ENCODE results near the gene CLIP3. TPM values are rescaled to one million over a fixed set of nuclear protein-coding genes. Genes with fewer than 3 reads are reported as not detected.

The CLIP3 gene
- total and polyA plus RNA-seq, 2 experiments from 2014 or later: 15.1 to 19.1 TPM

GRCh38 chr19:36046443-36047050 is 13.9 kb upstream of the CLIP3 start:
- no peak for TF ChIP-seq CTCF (conservative IDR thresholded peaks at IDR 0.05; ENCODE audit: low read depth in 2 of 2)
- no peak for TF ChIP-seq JUNB (IDR thresholded peaks at IDR 0.05; ENCODE audit: unreplicated experiment)
- TF ChIP-seq POLR2AphosphoS5 (IDR thresholded peaks at IDR 0.05; ENCODE audit: low read depth): no peak
- TF ChIP-seq NANOG (IDR thresholded peaks at IDR 0.05; ENCODE audit: borderline replicate concordance): no peak
- no peak for TF ChIP-seq ZNF331 (CRISPR knock-in tag; IDR thresholded peaks at IDR 0.05; ENCODE audit: low read depth)
- no peak for TF ChIP-seq ZNF462 (CRISPR knock-in tag; IDR thresholded peaks at IDR 0.05)
- TF ChIP-seq STAT1 (IDR thresholded peaks at IDR 0.05; ENCODE audit: unreplicated experiment): no peak
- no peak for TF ChIP-seq REST (IDR thresholded peaks at IDR 0.05; ENCODE audit: unreplicated experiment)
- TF ChIP-seq EZH2phosphoT487 (IDR thresholded peaks at IDR 0.05; ENCODE audit: unreplicated experiment): no peak
- TF ChIP-seq CREB1 (CRISPR knock-in tag; IDR thresholded peaks at IDR 0.05; ENCODE audit: low read depth): no peak
- TF ChIP-seq EZH2 (IDR thresholded peaks at IDR 0.05; ENCODE audit: low read depth, unreplicated experiment): no peak
- no peak for TF ChIP-seq ZNF114 (CRISPR knock-in tag; IDR thresholded peaks at IDR 0.05)
- no peak for TF ChIP-seq ETS1 (IDR thresholded peaks at IDR 0.05)
- Mint-ChIP-seq H3K27ac (no peak overlapping the region), H3K4me1 (peaks cover 18% of the 10 kb centered on the region), H3K4me3 (no peak overlapping the region), H3K9me3 (no peaks in the 10 kb centered on the region; the same call in 2 of the 3 replicates), H3K27me3 (ENCODE audit: insufficient read depth, low read depth, poor library complexity) (peaks cover 5% of the 10 kb centered on the region), H3K36me3 (ENCODE audit: low read depth) (0 out of 3 replicates have a peak, but pooled peaks cover 3% of the 10 kb centered on the region)
- ATAC-seq: no peak
- H3K4me1 ChIP-seq (ENCODE audit: insufficient read depth): peaks cover 11% of the 10 kb centered on the region
- H3K4me3 ChIP-seq: no peak overlapping the region
- peaks cover 5% of the 10 kb centered on the region; the same call in 1 of the 2 replicates for H4K20me1 ChIP-seq (replicated peaks; ENCODE audit: insufficient read depth)
- H2AFZ ChIP-seq: no peak overlapping the region
- H3K4me2 ChIP-seq: no peak overlapping the region
- H3K36me3 ChIP-seq (ENCODE audit: insufficient read depth): no peaks in the 10 kb centered on the region
- no peak overlapping the region for H3K27ac ChIP-seq (ENCODE audit: low read depth)
- no peaks in the 10 kb centered on the region for H3K79me2 ChIP-seq (replicated peaks; ENCODE audit: insufficient read depth)
- no peaks in the 10 kb centered on the region for H3K27me3 ChIP-seq (ENCODE audit: insufficient read depth)
- 0 out of 2 replicates have a peak, but pooled peaks cover 5% of the 10 kb centered on the region for H3F3A ChIP-seq (replicated peaks; ENCODE audit: low read depth)
- peak; percentile 38 for DNase-seq (ENCODE audit: low spot score)
- 0 out of 2 replicates have a peak, but pooled peaks cover 2% of the 10 kb centered on the region for H3K9me2 ChIP-seq (ENCODE audit: insufficient read depth)
